Measurements from ENCODE around the gene DYNLT1.

DNA sequence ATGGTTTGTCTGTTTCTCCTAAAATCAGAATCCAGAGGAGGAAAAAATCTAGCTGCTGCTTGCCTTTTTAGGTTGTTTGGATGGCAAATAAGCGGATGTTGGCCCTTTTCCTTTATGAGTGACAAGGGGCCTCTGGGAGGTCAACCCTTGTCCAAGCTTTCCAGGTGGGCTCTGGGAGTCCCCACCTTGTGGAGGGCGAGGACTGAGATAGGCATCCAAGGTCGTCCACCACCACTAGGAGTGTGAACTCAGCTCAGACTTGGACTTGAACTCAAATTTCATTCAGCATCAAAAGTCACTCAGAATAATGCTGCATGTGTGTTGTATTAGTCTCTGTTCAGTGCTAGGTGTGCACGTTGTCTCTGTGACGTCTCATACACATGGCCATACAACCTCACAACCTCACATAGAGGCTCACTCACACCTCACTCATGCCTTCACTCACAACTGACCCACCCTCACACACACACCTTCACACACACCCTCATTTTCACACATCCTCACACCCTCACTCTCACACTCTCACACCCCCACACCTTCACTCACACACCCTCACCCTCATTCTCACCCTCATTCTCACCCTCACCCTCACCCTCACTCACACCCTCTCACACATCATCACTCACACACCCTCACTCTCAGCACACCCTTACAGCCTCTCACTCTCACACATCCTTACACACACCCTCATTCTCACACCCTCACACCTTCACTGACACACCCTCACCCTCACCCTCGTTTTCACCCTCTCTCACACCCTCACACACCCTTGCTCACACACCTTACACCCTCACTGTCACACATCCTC, 18.0 kb downstream of the DYNLT1 start:
- TF ChIP-seq, protein P1, sequence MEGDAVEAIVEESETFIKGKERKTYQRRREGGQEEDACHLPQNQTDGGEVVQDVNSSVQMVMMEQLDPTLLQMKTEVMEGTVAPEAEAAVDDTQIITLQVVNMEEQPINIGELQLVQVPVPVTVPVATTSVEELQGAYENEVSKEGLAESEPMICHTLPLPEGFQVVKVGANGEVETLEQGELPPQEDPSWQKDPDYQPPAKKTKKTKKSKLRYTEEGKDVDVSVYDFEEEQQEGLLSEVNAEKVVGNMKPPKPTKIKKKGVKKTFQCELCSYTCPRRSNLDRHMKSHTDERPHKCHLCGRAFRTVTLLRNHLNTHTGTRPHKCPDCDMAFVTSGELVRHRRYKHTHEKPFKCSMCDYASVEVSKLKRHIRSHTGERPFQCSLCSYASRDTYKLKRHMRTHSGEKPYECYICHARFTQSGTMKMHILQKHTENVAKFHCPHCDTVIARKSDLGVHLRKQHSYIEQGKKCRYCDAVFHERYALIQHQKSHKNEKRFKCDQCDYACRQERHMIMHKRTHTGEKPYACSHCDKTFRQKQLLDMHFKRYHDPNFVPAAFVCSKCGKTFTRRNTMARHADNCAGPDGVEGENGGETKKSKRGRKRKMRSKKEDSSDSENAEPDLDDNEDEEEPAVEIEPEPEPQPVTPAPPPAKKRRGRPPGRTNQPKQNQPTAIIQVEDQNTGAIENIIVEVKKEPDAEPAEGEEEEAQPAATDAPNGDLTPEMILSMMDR (conservative IDR thresholded peaks at IDR 0.05; ENCODE audit: low read length): no peak
- no peak for TF ChIP-seq EZH2phosphoT487 (IDR thresholded peaks at IDR 0.05; ENCODE audit: borderline replicate concordance)

All from Loucy (cell line).